ENCODE results near the gene EOMES.

EOMES gene

DNA sequence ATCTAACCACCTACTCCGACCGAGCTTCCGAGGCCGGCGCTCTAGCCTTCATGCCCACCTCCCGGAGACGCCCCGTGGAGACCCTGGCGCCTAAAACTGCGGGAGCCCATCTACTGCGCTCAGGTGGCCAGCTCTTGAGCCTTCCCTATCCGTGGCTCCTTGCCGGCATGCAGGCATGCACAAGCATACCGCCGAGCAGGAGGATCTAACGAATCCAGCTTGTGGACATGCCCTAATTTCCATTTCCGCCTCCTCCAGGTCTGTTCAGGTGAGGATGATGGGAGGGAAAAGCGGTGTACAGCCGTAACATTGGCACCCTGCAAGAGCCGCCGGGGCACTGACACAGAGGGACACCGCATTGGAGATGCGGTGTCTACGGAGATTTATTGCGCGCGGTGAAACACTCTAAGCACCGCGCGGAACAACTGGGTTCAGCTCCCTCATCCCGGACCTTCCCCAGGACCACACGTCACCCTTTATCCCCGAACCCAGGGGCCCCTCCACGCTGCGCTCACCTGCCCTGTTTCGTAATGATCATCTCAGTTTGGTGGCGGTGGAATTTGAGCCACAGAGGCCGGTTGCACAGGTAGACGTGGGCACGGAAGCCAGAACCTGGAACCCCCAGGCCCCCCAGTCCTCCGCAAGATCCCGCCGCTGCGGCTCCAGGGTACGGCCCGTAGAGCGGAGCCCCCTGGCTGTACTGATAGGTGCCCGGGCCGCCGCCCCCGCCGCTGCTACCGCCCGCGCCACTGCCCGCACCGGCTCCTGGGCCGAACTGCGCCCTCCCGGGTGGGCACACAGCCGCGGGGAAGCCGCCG lies 1.0 kb downstream of the EOMES start:
- DNase-seq (ENCODE audit: low read depth), result no peak

DNA sequence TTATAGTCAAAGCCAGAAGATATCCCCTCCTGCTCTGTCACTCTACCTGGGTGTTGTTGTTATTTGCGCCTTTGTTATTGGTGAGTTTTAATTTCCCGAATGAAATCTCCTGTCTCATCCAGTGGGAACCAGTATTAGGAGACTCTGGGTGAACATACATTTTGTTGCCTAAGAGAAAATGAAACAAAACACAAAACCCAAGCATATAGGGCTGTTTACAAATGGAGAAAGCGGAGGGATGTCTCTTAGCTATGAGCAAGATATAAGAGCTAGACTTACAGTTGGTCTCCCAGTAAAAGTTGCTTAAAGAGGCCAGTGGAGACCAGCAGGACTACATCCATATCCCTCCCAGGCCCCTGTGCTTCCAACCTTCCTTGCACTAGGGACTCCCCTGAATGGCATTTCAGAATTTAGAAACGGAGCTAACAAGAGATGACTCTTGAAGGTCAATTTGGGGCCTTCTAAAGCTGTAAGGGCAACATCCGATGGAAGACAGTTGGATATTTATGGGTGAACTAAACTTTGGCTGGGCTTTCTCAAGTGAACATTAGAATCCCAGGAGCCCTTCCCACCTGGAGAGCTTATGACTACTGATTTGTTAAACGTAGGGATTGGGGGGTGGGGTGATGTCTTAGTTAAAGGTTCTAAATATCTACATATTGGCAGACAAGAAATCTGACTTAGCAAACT lies 2.7 kb downstream of the EOMES start:
- no peak for DNase-seq (ENCODE audit: low read depth)

DNA sequence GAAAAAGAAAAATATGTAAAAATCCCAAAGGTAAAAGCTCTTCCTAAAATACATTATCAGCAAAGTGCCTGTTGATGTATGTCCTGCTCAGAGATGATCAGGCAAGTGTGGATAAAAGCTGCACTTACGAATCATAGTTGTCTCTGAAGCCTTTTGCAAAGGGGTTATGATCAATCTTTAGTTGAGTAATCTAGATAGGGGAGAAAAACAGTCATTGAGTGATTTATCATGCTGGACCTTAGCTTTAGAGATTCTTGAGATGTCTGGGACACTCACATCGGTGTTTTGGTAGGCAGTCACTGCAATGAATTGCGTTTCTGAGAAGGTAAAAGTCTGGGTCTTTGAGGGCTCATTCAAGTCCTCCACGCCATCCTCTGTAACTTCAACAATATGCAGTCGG lies 3.7 kb downstream of the EOMES start:
- DNase-seq (ENCODE audit: low read depth), result no peak

DNA sequence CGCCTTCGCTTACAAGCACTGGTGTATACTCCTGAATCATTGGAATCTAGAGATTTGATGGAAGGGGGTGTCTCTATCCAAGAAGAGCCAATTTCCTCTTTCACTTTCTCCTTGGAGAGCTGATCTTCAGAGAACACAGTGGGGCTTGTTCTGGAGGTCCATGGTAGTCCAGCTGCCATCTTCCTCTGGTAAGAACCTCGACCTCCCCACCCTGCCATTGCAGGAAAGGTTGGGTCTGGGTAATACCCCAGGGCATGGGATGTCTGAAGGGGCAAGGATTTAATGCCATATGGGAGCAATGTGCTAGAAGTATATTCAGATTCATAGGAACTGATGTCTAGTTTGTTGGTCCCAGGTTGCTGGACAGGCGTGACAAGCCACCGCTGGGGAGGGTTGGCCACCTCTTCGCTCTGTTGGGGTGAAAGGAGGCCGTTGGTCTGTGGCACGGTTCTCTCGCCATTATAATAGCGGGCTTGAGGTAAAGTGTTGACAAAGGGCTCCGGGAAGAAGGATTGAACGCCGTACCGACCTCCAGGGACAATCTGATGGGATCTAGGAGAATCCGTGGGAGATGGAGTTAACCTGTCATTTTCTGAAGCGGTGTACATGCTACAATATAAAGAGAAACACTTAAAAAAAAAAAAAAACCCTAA lies 4.8 kb downstream of the EOMES start:
- no peak for DNase-seq (ENCODE audit: low read depth)

DNA sequence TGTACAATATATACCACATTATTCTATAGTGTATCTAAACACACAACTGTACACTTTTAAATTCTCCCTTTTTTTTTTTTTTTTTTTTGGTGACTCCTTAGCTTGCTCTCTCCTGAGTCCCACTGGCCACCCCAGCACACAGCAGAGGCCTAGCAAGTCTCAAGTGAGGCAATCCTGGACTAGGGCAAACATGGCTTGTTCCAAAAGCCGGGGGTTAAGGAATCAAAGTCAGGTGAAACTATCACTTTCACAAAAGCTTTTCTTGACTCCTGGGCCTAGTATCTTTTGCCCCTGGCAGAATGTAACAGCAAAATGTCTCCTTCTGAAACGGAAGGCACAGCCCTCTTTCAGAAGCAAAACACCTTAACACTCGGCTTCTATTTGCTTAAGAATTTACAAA lies 5.8 kb downstream of the EOMES start:
- DNase-seq (ENCODE audit: low read depth), result no peak

DNA sequence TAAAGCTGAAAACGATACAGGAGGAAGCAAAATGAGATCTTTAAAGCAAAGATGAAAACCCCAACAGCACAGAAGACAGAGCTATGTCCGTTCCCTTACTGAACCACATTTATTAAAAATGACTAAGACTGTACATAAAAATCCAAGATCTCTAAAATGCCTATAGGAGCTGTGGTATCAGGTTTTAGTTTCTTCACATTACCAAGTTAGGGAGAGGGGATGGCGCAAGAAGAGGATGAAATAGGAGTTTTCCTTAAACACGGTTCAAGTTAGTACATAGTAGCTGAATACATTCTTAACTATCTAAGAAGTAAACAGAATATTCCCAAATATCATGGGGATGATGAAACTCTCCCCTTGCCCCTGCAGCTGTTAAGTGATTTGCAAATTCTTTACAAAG lies 6.3 kb downstream of the EOMES start:
- DNase-seq (ENCODE audit: low read depth), result no peak

DNA sequence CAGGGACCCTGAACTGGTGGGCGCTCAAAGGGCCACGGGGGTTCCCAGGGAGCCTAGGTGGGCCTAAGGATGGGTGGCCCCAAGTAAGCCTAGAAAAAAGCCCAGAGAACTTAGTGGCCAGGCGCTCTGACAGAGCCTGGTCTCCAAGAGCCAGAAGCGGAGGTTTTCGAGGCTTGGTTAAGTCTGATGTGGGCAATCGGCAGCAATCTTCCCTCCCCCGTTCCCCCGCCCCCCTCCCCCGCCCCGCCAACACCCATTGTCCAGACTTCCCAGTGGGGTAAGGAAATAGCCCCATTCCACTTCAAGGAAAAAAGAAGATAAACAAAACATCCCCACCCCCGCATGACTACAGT lies 6.7 kb downstream of the EOMES start:
- DNase-seq (ENCODE audit: low read depth), result no peak

DNA sequence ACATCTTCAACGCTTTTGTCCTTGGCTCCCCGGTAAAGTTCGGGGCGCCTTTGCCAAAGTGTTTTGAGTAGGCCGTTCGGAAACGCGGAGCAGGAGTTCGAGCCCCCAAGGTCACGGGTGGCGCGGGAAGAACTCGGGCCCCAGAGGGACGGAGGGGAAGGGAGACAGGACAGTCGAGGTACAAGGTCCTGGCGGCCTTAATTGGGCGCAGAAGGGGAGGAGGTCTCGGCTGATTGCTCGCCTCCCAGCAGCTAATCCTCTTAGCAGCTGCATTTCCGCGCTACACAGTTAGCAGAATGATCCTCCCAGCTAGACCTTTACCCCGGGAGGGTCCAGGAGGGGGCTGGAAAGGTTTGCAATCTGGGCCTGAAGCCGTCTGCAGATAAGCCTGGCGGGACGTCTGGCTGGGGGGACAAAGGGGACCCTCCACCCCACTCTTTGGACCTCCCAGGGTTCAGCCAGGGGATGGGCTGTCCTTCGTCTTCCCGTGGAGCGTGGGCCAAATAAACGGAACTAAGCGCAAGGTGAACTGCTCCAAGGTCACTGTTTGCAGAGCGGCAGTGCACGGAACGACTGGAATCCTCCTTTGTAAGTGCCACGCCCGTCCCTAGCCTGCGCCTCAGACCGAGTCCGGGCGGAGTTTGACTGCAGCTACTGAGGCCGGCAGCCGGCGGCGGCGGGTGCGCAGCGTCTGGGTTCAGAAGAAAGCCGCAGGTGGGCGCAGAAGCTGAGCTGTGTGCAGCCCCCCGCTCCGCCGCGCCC lies 7.2 kb downstream of the EOMES start:
- DNase-seq (ENCODE audit: low read depth), result no peak

DNA sequence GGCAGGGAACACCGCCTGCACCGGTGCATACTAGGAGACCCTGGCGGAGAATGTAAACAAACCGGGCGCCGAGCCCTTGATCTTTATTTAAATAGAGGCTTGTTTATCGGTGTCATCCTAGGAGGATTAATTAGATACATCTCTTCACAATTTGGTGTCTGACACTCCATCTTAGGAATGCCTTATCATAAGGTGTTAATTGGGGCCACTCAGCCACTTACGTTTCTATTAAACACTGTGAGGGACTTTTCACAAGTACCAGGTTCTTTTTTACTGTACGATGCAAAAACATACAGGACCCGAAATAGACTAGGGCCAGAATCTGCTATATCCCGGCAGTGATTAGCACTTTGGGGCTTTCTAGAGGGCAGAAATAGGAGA lies 8.0 kb downstream of the EOMES start:
- DNase-seq (ENCODE audit: low read depth), result no peak

DNA sequence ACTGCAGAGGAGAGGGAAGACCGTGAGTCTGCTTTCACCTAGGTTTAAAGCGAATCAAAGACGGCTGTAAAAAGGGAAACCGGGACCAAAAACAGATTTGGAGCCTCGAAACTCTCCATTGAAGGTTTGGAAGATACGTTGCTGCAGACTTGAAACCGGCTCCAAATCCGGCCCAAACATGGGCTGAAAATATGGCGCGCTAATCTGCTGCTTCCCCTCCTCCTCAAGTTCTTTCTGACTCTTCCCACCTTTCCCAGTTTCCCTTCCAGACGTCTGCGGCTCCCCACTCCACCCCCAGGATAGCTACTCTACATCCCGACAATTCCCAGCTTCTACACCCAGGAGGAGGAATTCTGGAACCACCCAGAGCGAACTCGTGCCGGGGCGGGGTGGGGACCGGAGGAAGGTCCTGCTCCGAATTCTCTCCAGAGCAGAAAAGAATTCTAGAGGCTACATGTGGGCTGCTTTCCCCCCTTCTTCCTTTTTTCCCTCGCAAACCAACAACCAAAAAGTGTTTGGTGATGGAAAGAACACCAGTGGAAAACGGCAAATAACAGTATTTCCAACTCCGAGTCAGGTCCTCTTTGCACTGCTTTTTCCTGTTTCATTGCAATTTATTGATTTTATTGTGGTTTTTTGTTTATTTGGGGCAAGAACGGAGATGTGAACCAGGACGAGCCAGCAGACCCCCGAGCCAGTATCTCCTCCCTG lies 8.5 kb downstream of the EOMES start:
- no peak for DNase-seq (ENCODE audit: low read depth)

DNA sequence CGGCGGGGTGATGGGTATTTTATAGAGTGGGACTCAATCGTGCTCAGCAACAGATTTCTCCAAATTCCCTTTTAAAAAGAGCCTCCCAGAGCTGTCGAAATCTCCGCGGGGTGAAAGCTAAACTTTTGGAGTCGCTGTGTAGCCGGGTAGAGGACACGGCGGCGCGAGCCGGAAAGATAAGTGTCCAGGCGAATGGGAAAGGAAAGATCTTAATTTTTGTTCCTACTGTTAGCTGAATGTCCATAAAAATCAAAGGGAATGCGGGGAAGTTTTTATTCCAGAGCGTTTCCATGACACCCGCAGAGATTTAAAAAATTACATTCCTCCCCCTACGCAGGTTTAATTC lies 9.1 kb downstream of the EOMES start:
- DNase-seq (ENCODE audit: low read depth), result no peak

DNA sequence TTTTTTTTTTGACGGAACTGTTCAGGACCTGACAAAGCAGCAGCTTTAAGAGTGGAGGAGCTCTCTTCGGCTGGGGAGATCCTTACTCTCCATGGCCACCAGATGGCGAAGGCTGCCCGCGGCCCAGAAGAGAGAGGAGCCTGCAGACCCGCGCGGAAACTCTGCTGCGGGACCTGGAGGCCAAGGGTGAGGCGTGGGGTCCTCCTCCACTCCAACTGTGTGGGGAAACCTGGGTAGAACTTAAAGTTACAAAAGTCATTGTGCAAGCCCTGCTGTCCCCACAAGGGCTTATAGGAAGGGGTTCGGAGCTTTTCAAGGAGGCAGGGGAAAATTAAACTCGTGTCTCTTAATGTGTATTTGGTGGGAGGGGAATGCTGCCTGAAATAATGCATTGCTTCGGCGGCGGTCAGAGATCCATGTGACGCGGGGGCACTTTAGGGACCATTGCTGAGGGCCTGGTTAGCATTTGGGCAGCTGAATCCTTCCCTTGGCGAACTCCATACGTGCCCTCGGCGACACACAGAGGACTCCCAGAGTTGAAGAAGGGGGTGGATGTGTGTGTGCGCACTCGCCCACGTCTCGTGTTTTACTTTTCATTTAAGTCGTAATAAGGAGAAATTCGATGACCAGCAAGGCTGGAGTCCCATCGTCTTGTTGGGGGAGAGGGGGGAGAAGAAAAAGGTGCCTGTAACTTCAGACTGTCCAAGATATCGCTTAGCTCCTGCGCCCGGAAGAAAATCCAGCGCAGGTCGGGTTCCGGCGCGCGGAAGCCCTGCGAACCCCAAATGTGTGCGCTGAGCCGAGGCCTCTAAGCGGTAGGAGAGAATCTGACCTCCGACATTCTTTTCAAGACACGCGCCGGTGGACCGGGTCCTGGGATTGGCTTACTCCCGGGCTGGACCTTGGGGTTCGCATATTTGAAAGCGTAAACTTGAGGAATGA lies 9.7 kb downstream of the EOMES start:
- peak; percentile 69 for DNase-seq (ENCODE audit: low read depth)

DNA sequence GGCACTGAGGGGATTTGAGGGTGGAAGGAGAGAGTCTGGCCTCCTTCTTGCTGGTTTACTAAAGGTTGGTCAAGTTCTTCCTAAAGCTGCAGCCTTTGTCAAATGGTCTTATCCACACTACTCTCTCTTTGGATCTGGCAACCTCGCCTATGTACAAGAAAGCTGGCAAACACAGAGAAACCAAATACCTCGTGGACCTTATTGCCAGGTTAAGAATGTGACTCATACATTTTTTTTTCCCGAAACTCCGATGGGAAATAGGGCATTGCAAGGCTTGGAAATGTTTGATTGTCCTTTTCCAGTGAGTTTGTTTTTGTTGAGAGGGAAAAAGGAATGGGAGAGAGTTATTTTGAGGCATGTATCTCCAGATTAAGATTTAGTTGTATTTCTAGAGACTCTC lies 13.9 kb downstream of the EOMES start:
- DNase-seq (ENCODE audit: low read depth), result no peak

DNA sequence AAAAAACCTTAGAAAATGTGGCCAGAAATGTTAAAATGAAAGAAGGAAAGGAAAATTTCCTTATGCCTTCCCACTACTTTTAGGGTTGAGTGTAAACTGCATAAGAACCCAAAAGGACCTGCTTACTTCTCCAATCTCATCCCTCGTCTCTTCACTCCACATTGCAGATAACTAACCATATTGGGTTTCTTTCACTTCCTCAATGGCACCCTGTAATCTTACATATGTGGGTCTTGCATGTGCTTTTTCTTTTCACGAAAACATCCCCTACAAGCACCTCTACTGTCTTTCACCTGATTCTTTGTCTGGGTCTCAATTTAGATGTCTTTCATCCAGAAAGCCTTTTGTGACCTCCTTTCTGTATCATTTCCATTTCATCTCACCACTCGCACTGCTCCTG lies 23.1 kb downstream of the EOMES start:
- no peak for DNase-seq (ENCODE audit: low read depth)

DNA sequence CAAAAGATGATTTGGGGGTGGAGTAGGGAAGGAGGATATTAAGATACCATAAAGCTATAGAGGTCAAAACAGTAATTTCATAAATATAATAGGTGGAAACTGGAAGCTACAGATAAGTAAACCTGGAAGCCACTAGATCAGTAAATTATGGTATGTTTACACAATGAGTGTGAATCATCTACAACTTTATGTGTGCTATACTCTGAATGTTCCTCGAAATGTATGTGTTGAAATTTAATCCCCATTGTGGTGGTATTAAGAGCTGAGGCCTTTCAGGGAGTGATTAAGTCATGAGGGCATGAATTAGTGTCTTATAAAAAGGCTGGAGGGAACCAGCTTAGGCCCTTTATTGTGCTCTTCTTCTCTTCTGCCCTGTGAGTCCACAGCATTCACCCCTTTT lies 25.2 kb downstream of the EOMES start:
- DNase-seq (ENCODE audit: low read depth), result no peak

DNA sequence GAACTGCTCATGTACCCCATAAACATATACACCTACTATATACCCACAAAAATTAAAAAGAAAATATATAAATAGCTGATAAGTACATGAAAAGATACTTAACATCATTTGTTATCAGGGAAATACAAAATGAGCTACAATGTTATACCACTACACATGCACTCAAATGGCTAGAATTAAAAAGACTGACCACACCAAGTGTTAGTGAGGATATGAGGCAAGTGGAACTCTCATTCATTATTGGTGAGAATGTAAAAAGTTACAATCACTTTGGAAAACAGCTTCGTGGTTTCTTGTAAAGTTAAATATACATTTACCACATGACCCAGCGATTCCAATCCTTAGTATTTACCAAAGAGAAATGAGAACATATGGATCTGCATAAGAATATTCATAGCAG lies 26.5 kb downstream of the EOMES start:
- DNase-seq (ENCODE audit: low read depth), result no peak

DNA sequence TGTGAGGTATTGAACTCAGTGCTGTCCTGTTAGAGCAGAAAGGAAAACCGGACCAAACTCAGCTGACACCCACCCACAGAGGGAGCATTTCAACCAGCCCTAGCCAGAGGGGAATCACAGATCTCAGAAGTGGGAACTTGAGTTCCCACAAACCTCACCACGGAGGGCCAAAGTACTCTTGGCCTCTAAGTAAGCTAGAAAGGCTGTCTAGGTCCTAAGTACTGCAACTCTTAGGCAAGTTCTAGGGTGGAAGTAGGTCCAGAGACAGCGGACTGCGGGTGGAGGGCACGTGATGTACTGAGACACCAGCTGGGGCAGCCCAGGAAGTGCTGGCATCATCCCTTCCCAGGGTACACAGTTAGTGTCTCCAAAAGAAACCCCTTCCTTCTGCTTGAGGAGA lies 34.1 kb downstream of the EOMES start:
- no peak for DNase-seq (ENCODE audit: low read depth)

DNA sequence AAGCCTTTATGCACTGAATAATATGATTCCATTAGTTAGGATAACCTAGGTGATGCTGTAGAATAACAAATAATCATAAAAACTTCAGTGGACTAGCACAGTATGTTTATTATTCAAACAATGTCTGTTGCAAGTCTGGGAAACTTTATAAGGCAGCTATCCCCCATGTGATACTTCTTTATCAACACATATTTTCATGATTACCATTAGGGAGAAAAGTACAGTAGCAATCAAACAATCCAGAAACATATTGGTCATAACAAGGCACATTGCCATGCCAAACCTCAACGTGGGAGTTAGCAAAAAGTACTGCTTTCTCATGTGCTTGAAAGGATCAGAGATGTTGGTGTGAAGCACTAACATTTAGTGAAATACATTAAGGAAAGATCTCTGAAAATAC lies 35.5 kb downstream of the EOMES start:
- DNase-seq (ENCODE audit: low read depth), result no peak

DNA sequence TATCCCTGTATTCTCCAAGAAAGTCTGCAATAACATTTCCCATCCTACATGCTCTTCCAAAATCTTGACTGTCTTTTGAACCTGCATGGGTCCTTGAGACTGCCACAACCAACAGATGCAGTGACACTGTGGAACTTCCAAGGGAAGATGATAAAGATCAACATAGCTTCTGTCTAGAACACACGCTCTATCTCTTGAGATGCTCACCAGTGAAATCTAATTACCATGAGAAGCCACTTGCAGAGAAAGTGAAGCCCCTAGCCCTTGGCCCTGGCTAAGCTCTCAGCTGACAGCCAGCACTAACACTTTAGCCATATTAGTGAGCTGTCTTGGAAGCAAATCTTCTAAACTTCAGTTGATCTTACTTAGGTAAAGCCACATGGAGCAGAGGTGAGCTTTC lies 36.6 kb downstream of the EOMES start:
- no peak for DNase-seq (ENCODE audit: low read depth)

DNA sequence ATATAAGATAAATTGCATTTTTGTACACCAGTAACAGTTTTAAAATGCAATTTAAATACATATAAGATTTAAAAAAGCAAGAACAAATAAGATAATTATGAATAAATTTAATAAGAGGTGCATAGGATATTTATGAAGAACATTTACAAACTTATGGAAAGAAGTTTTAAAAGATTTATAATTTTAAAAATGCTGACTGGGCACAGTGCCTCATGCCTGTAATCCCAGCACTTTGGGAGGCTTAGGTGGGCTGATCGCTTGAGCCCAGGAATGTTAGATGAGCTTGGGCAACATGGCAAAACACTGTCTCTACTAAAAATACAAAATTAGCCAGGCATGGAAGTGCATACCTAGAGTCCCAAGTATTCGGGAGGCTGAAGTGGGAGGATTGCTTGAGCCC lies 37.8 kb downstream of the EOMES start:
- DNase-seq (ENCODE audit: low read depth), result no peak

DNA sequence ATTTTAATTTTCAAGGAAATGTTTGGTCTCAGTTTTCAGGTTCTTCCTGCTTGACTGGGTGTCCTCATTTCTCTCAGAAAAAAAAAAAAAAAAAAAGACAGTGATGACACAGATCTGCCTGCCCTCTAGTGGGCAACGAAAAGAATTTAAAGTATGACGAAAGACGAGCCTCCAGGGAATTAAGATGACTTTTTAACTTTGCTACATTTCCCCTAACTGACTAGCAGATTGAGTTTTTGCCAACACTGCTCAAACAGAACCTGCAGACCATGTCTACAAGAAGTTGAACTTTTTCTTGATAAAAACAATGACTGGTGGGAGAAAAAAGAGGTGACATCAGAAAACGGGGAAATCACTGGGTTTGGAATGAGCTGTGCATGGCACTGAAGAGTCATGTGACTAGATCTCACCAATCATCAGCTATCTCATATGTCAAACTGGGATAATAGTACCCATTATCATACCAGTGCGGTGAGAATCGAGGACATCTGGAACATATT lies 40.8 kb downstream of the EOMES start:
- DNase-seq (ENCODE audit: low read depth), result peak; percentile 9

Measured in stimulated activated CD8-positive, alpha-beta memory T cell treated with anti-CD3 and anti-CD28 coated beads, Interleukin-4, amount 100 ng/mL, for 24 hours (primary cell).